Ishikawa (cell line): ENCODE results near the gene RPS19.

Source experiments
- CEBPB ChIP-seq: IDR thresholded peaks from 2 replicates; pipeline ENCODE4 v1.6.1; 2012
- CREB1 ChIP-seq: IDR thresholded peaks from 2 replicates; pipeline ENCODE4 v1.6.1; 2012; ENCODE audit warnings: low read depth
- EGR1 ChIP-seq: IDR thresholded peaks from 2 replicates; pipeline ENCODE4 v1.6.1; 2012
- EP300 ChIP-seq: IDR thresholded peaks from 2 replicates; pipeline ENCODE4 v1.6.1; 2012; ENCODE audit warnings: borderline replicate concordance
- FOXM1 ChIP-seq: IDR thresholded peaks from 2 replicates; pipeline ENCODE4 v1.6.1; 2012; ENCODE audit warnings: low read depth, borderline replicate concordance
- MAX ChIP-seq: IDR thresholded peaks from 2 replicates; pipeline ENCODE4 v1.6.1; 2012
- NFIC ChIP-seq: IDR thresholded peaks from 2 replicates; pipeline ENCODE4 v1.6.1; 2012
- RAD21 ChIP-seq: IDR thresholded peaks from 2 replicates; pipeline ENCODE4 v1.6.1; 2012; ENCODE audit warnings: low read depth
- REST ChIP-seq: IDR thresholded peaks from 2 replicates; pipeline ENCODE4 v1.6.1; 2012; ENCODE audit warnings: low read depth, mild to moderate bottlenecking
- TAF1 ChIP-seq: IDR thresholded peaks from 2 replicates; pipeline ENCODE4 v1.6.1; 2012; ENCODE audit warnings: low read depth, mild to moderate bottlenecking
- TCF12 ChIP-seq: IDR thresholded peaks from 2 replicates; pipeline ENCODE4 v1.6.1; 2012; ENCODE audit warnings: low read depth
- TEAD4 ChIP-seq: IDR thresholded peaks from 2 replicates; pipeline ENCODE4 v1.6.1; 2012
- USF1 ChIP-seq: IDR thresholded peaks from 2 replicates; pipeline ENCODE4 v1.6.1; 2012
- YY1 ChIP-seq: IDR thresholded peaks from 2 replicates; pipeline ENCODE4 v1.6.1; 2012; ENCODE audit warnings: low read depth
- ZBTB7A ChIP-seq: IDR thresholded peaks from 2 replicates; pipeline ENCODE4 v1.6.1; 2012; ENCODE audit warnings: low read depth

RPS19 gene

GRCh38 chr19:41859618-41860418 lies at the start of gene RPS19:
TSS of gene RPS19 (plus strand) at chr19:41860255. CDS start at chr19:41860775, 520 bp downstream.
- peak; percentile 94 for TF ChIP-seq TAF1
- TF ChIP-seq ZBTB7A, result 0 out of 2 replicates have a peak, but pooled peaks have one; percentile 44
- TF ChIP-seq EP300, result no peak
- peak; percentile 60 for TF ChIP-seq CREB1
- peak; percentile 64; the same call in 1 of the 2 replicates for TF ChIP-seq YY1
- no peak for TF ChIP-seq FOXM1
- no peak for TF ChIP-seq TEAD4
- no peak; the same call in 1 of the 2 replicates for TF ChIP-seq REST
- peak; percentile 46; the same call in 1 of the 2 replicates for TF ChIP-seq TCF12
- TF ChIP-seq MAX, result peak; percentile 81
- TF ChIP-seq EGR1, result 0 out of 2 replicates have a peak, but pooled peaks have one; percentile 38
- TF ChIP-seq NFIC, result peak; percentile 6; the same call in 1 of the 2 replicates
- TF ChIP-seq RAD21, result no peak

- TF ChIP-seq EGR1 (no peak), NFIC (no peak), MAX (no peak), USF1 (no peak), EP300 (no peak), CEBPB (no peak), CREB1 (no peak), TAF1 (no peak), REST (no peak), RAD21 (no peak), TCF12 (no peak)
Measured at GRCh38 chr19:41810301-41810700, 49.8 kb upstream of the RPS19 start.

- TF ChIP-seq TCF12 (no peak), FOXM1 (no peak), CEBPB (no peak), YY1 (no peak)
Measured at GRCh38 chr19:41811036-41811435, 49.0 kb upstream of the RPS19 start.

- no peak for TF ChIP-seq ZBTB7A
Measured at GRCh38 chr19:41811981-41812380, 48.1 kb upstream of the RPS19 start.

- TF ChIP-seq NFIC, result no peak
- TF ChIP-seq RAD21, result no peak
- TF ChIP-seq TEAD4, result no peak
- TF ChIP-seq MAX, result no peak
- TF ChIP-seq REST, result no peak
- no peak for TF ChIP-seq EGR1
- TF ChIP-seq FOXM1, result no peak
- no peak for TF ChIP-seq TCF12
- no peak for TF ChIP-seq TAF1
- no peak for TF ChIP-seq USF1
- no peak for TF ChIP-seq ZBTB7A
- TF ChIP-seq YY1, result no peak
- TF ChIP-seq CEBPB, result no peak
- no peak for TF ChIP-seq EP300
- no peak for TF ChIP-seq CREB1
Measured at GRCh38 chr19:41813911-41814310, 46.1 kb upstream of the RPS19 start.
